Measurements from ENCODE around the gene OPN4.

OPN4 gene

DNA sequence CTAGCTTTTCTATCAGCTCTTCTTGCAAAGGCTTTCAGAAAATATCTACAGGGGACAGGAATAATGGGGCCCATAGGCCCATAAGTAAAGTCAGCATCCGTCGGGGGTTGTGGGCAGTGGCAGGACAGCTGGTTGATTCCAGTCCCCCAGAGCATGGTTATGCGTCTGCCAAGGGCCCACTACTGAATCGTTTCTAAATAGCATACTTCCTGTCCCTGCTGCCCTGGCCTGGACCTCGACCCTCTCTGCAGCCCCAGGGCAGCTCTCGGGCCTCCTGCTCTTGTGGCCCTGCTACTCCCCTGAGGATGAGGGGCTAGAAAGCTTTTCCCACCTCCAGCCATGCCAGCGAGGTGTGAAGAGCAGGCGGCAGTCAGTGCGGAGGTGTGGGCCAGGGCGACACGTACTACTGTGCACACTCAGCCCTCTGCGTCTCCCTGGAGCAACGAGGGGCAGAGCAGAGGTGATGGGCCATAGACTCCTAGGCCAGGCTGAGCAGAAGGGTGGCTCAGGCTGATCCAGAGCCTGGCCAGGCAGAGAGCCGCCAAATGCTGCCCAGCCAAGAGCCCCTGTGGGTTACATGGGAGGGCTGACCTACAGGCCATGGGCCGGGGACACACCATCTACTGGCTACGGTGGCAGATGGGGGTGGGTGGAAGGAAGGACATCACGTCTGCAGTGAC lies 4.7 kb upstream of the OPN4 start:
- Histone ChIP-seq H3K4me2 (ENCODE audit: low read depth, low read length, poor library complexity, severe bottlenecking) (no peak overlapping the region), H4K20me1 (ENCODE audit: low read depth, low read length) (no peaks in the 10 kb centered on the region)
- TF ChIP-seq, protein P1, sequence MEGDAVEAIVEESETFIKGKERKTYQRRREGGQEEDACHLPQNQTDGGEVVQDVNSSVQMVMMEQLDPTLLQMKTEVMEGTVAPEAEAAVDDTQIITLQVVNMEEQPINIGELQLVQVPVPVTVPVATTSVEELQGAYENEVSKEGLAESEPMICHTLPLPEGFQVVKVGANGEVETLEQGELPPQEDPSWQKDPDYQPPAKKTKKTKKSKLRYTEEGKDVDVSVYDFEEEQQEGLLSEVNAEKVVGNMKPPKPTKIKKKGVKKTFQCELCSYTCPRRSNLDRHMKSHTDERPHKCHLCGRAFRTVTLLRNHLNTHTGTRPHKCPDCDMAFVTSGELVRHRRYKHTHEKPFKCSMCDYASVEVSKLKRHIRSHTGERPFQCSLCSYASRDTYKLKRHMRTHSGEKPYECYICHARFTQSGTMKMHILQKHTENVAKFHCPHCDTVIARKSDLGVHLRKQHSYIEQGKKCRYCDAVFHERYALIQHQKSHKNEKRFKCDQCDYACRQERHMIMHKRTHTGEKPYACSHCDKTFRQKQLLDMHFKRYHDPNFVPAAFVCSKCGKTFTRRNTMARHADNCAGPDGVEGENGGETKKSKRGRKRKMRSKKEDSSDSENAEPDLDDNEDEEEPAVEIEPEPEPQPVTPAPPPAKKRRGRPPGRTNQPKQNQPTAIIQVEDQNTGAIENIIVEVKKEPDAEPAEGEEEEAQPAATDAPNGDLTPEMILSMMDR (IDR thresholded peaks at IDR 0.05; ENCODE audit: insufficient read depth, low read length, poor library complexity, severe bottlenecking) = no peak
- no peak for TF ChIP-seq EZH2phosphoT487 (conservative IDR thresholded peaks at IDR 0.05; ENCODE audit: low read length)

DNA sequence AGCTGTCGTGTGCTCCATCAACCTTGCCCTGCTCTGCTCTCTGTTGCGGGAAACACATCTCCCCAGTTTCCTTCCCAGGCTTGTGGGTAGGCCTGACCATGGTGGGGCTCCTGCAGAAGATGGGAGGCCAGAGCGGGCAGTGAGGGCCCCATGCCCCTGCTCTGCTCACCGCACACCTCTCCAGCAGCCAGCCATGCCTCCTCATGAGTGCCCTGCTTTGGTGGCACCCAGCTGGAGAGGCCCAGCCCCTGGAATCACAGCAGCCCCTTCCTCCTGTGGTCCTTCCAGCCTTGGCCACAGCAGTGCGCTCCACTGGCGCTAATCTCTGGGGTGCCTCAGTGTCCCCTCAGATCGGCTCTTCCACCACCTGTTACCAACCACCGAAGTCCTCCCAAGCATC lies 4.2 kb upstream of the OPN4 start:
- no peak overlapping the region for H3K4me2 ChIP-seq (ENCODE audit: low read depth, low read length, poor library complexity, severe bottlenecking)
- TF ChIP-seq, protein P1 (IDR thresholded peaks at IDR 0.05; ENCODE audit: insufficient read depth, low read length, poor library complexity, severe bottlenecking) = no peak
- TF ChIP-seq EZH2phosphoT487 (conservative IDR thresholded peaks at IDR 0.05; ENCODE audit: low read length) = no peak
- no peak overlapping the region for H3K27ac ChIP-seq (ENCODE audit: low read depth, low read length)

More for the DNA sequence above, 4.7 kb upstream of the OPN4 start:
- no peaks in the 10 kb centered on the region for H3K79me2 ChIP-seq (ENCODE audit: insufficient read depth, low read length)
- no peaks in the 10 kb centered on the region for H3K9me3 ChIP-seq (ENCODE audit: insufficient read depth, low read length)
- H3K9me2 ChIP-seq (replicated peaks; ENCODE audit: insufficient read depth, low read length) = no peaks in the 10 kb centered on the region
- no peaks in the 10 kb centered on the region for H3K36me3 ChIP-seq (ENCODE audit: low read length)
- no peak overlapping the region for H2AFZ ChIP-seq (ENCODE audit: low read depth, low read length, severe bottlenecking)
- no peak overlapping the region for H3K27ac ChIP-seq (ENCODE audit: low read depth, low read length)
- H3K9ac ChIP-seq (ENCODE audit: low read length) = no peak overlapping the region
- no peaks in the 10 kb centered on the region for H3K27me3 ChIP-seq (ENCODE audit: low read length)
- H3K4me3 ChIP-seq (ENCODE audit: insufficient read depth, low read length, poor library complexity, severe bottlenecking) = no peak overlapping the region
- H3F3A ChIP-seq (ENCODE audit: insufficient read depth) = no peaks in the 10 kb centered on the region

DNA sequence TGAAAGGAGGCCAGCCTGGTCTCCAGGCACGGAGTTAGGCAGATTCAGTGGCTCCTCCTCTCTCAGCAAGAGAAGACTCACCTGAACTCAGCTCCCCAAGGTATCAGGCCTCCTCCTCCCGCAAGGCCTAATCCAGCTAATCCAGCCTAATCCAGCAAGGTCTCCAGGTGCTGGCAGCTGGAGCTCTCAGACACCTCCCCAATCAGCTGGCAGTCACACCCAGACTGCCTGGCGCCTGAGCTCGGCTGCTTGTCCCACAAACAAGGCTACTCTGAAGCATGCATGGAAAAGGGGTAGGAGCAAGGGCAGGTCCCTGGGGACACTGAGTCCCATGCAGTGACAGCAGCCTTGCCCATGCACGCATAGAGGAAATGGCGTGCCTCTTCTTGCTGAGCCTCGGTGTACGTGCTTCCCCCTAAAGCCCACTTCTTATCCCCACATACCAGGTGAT lies 3.3 kb upstream of the OPN4 start:
- Histone ChIP-seq H4K20me1 (ENCODE audit: low read depth, low read length) (no peaks in the 10 kb centered on the region), H2AFZ (ENCODE audit: low read depth, low read length, severe bottlenecking) (no peak overlapping the region), H3K9me3 (ENCODE audit: insufficient read depth, low read length) (no peaks in the 10 kb centered on the region), H3K27me3 (ENCODE audit: low read length) (no peaks in the 10 kb centered on the region), H3F3A (ENCODE audit: insufficient read depth) (no peaks in the 10 kb centered on the region), H3K9ac (ENCODE audit: low read length) (no peak overlapping the region), H3K9me2 (replicated peaks; ENCODE audit: insufficient read depth, low read length) (no peaks in the 10 kb centered on the region), H3K27ac (ENCODE audit: low read depth, low read length) (no peak overlapping the region), H3K79me2 (ENCODE audit: insufficient read depth, low read length) (no peaks in the 10 kb centered on the region), H3K36me3 (ENCODE audit: low read length) (no peaks in the 10 kb centered on the region), H3K4me2 (ENCODE audit: low read depth, low read length, poor library complexity, severe bottlenecking) (no peak overlapping the region), H3K4me3 (ENCODE audit: insufficient read depth, low read length, poor library complexity, severe bottlenecking) (no peak overlapping the region)
- no peak for TF ChIP-seq EZH2phosphoT487 (conservative IDR thresholded peaks at IDR 0.05; ENCODE audit: low read length)
- TF ChIP-seq, protein P1 (IDR thresholded peaks at IDR 0.05; ENCODE audit: insufficient read depth, low read length, poor library complexity, severe bottlenecking) = no peak

More for the DNA sequence above, 4.2 kb upstream of the OPN4 start:
- H4K20me1 ChIP-seq (ENCODE audit: low read depth, low read length) = no peaks in the 10 kb centered on the region
- no peak overlapping the region for H3K4me3 ChIP-seq (ENCODE audit: insufficient read depth, low read length, poor library complexity, severe bottlenecking)
- H3K9me2 ChIP-seq (replicated peaks; ENCODE audit: insufficient read depth, low read length) = no peaks in the 10 kb centered on the region
- no peak overlapping the region for H2AFZ ChIP-seq (ENCODE audit: low read depth, low read length, severe bottlenecking)
- no peaks in the 10 kb centered on the region for H3F3A ChIP-seq (ENCODE audit: insufficient read depth)
- H3K9me3 ChIP-seq (ENCODE audit: insufficient read depth, low read length) = no peaks in the 10 kb centered on the region
- no peaks in the 10 kb centered on the region for H3K79me2 ChIP-seq (ENCODE audit: insufficient read depth, low read length)
- H3K36me3 ChIP-seq (ENCODE audit: low read length) = no peaks in the 10 kb centered on the region
- no peak overlapping the region for H3K9ac ChIP-seq (ENCODE audit: low read length)
- no peaks in the 10 kb centered on the region for H3K27me3 ChIP-seq (ENCODE audit: low read length)
